ENCODE measurements around the gene ERG. TPM values are rescaled to one million over a fixed set of nuclear protein-coding genes. Genes with fewer than 3 reads are reported as not detected.

Gene ERG
- total and polyA plus RNA-seq, 2 of the 8 experiments (the other 6 are each of a cell fraction or from before 2014, with no cell fraction given): 1.0 to 3.0 TPM

GRCh38 chr21:38383411-38384237 lies 114.7 kb downstream of the ERG start:
- no peaks in the 10 kb centered on the region for H3K27me3 ChIP-seq (replicated peaks in 1 of 4; ENCODE audit: control insufficient read depth in 3 of 4, extremely low read depth in 1 of 4, insufficient read depth in 3 of 4, low read length in 3 of 4)
- no peaks in the 10 kb centered on the region for H3K79me1 ChIP-seq (ENCODE audit: low read depth, low read length)
- H2AK5ac ChIP-seq (ENCODE audit: low read depth, low read length): no peak overlapping the region
- H3K14ac ChIP-seq (ENCODE audit: insufficient read length): no peak overlapping the region
- no peak overlapping the region for H2BK5ac ChIP-seq (ENCODE audit: low read depth, low read length)
- H3K4ac ChIP-seq (replicated peaks; ENCODE audit: insufficient read length, low read depth, low read length): no peak overlapping the region
- H3K27ac ChIP-seq (ENCODE audit: low read depth, low read length): no peak overlapping the region
- no peaks in the 10 kb centered on the region for H3K36me3 ChIP-seq (ENCODE audit: control insufficient read depth in 2 of 4, insufficient read depth in 4 of 4, low read length in 3 of 4)
- H2BK15ac ChIP-seq (ENCODE audit: low read length): no peak overlapping the region
- H3K23me2 ChIP-seq (ENCODE audit: low read depth, low read length): no peaks in the 10 kb centered on the region
- POLR2A ChIA-PET (ENCODE audit: partially characterized antibody): no interaction called here
- no peak overlapping the region for H3K4me2 ChIP-seq (ENCODE audit: insufficient read depth in 1 of 2, low read depth in 2 of 2, low read length in 2 of 2)
- CTCF ChIA-PET (ENCODE audit: partially characterized antibody): interaction anchor here (1.3 kb wide), 1 partner anchor 12 kb away, joined by 6 read pairs; no protein-coding TSS in a partner anchor
- H3K4me3 ChIP-seq (ENCODE audit: extremely low read depth in 1 of 4, insufficient read depth in 2 of 4, low read depth in 3 of 4, low read length in 4 of 4): no peak overlapping the region
- H4K8ac ChIP-seq (ENCODE audit: extremely low read depth, insufficient read depth, low read length): no peak overlapping the region
- no peak overlapping the region for H3K9ac ChIP-seq (replicated peaks in 1 of 4; ENCODE audit: extremely low read depth in 1 of 4, low read depth in 3 of 4, low read length in 3 of 4)
- H2AFZ ChIP-seq (ENCODE audit: low read length): no peak overlapping the region
- no peaks in the 10 kb centered on the region for H4K20me1 ChIP-seq (replicated peaks in 1 of 2; ENCODE audit: control insufficient read depth in 1 of 2, insufficient read depth in 2 of 2, low read length in 2 of 2)
- H3K4me1 ChIP-seq (replicated peaks in 1 of 4; ENCODE audit: control insufficient read depth in 3 of 4, insufficient read depth in 4 of 4, low read length in 3 of 4): no peaks in the 10 kb centered on the region
- H2BK20ac ChIP-seq (ENCODE audit: low read length): no peak overlapping the region
- DNase-seq (ENCODE audit: low read depth in 1 of 2, low spot score in 2 of 2): no peak
- no peak overlapping the region for H4K91ac ChIP-seq (replicated peaks; ENCODE audit: insufficient read length, low read length)
- no peak overlapping the region for H3K18ac ChIP-seq (ENCODE audit: extremely low read depth, low read length)
- no peak overlapping the region for H2BK120ac ChIP-seq (replicated peaks; ENCODE audit: low read depth, low read length)
- H3K56ac ChIP-seq (replicated peaks; ENCODE audit: insufficient read length, low read depth, low read length): no peak overlapping the region
- 92% methylated on average over 23 of the region's 34 CpGs; no CpG with 5 or more reads in 1 of the 2 experiments for whole genome bisulfite sequencing, 2 experiments (ENCODE audit: extremely low coverage in 1 of 2, insufficient coverage in 1 of 2, insufficient read length in 1 of 2, insufficient replicate concordance in 2 of 2, low coverage in 1 of 2, low lambda C conversion rate in 2 of 2, missing lambda C conversion rate in 1 of 2)
- H3K79me2 ChIP-seq (ENCODE audit: control insufficient read depth in 1 of 2, insufficient read depth in 2 of 2, low read length in 2 of 2): no peaks in the 10 kb centered on the region
- no peak for FAIRE-seq
- no peak overlapping the region for H3K23ac ChIP-seq (ENCODE audit: insufficient read length)
- no peak overlapping the region for H4K5ac ChIP-seq (ENCODE audit: insufficient read length, low read depth, low read length)
- no peaks in the 10 kb centered on the region for H3K9me3 ChIP-seq (ENCODE audit: insufficient read depth in 2 of 2, low read depth in 1 of 2, low read length in 1 of 2)
- no peak overlapping the region for H2BK12ac ChIP-seq (ENCODE audit: low read depth, low read length)
- no peak for TF ChIP-seq CHD1 (IDR thresholded peaks at IDR 0.05; ENCODE audit: low read depth, low read length)
- TF ChIP-seq RBBP5 (IDR thresholded peaks at IDR 0.05; ENCODE audit: borderline replicate concordance, low read depth, low read length): no peak
- TF ChIP-seq E2F6 (IDR thresholded peaks at IDR 0.05): no peak
- no peak for TF ChIP-seq SP4 (IDR thresholded peaks at IDR 0.05; ENCODE audit: low read length)

Data from H1 (cell line).